CD4-positive, CD25-positive, alpha-beta regulatory T cell (primary cell): Measurements from ENCODE around the gene ZKSCAN8. TPM values are rescaled to one million over a fixed set of nuclear protein-coding genes. Genes with fewer than 3 reads are reported as not detected.
A peak's percentile ranks its signal among the peaks of the same experiment; 100 is the strongest.

Source experiments
- ATAC-seq, 2 donors: fragments of 150-1000 bp; cut with Tn5 transposase; one replicate each; pipeline ENCODE4 v1.10.0; 2021; ENCODE audit warnings: low read depth in 2 of 2, moderate number of reproducible peaks in 2 of 2, moderate library complexity in 1 of 2
- DNase-seq, 3 donors: peaks; one replicate each; pipeline versions ENCODE4 v3.0.0 to v3.0.0-alpha.2; 2012 to 2022; ENCODE audit warnings: mixed read lengths in 1 of 3
- H3K27ac ChIP-seq: one replicate; pipeline ENCODE4 v1.7.0; 2013; ENCODE audit warnings: mild to moderate bottlenecking, low read length; ENCODE audit not compliant: insufficient read depth, poor library complexity, severe bottlenecking
- H3K27me3 ChIP-seq: one replicate; pipeline ENCODE4 v1.7.0; 2013; ENCODE audit warnings: low read length; ENCODE audit not compliant: control insufficient read depth, insufficient read depth
- H3K36me3 ChIP-seq: one replicate; pipeline ENCODE4 v1.7.0; 2013; ENCODE audit warnings: mild to moderate bottlenecking, low read length, moderate library complexity; ENCODE audit not compliant: control insufficient read depth, insufficient read depth
- H3K4me1 ChIP-seq: 2 replicates; pipeline ENCODE4 v1.7.0; 2013; ENCODE audit warnings: mild to moderate bottlenecking, low read length; ENCODE audit not compliant: insufficient read depth, control insufficient read depth, poor library complexity, severe bottlenecking
- H3K4me3 ChIP-seq: one replicate; pipeline ENCODE4 v1.7.0; 2013; ENCODE audit warnings: low read depth, mild to moderate bottlenecking, low read length, moderate library complexity
- H3K9me3 ChIP-seq, 2 experiments: 1 replicate in 1 of 2; 2 replicates in 1 of 2; pipeline ENCODE4 v1.7.0; 2013; ENCODE audit warnings: low read length in 2 of 2, mild to moderate bottlenecking in 1 of 2, moderate library complexity in 1 of 2; ENCODE audit not compliant: control insufficient read depth in 2 of 2
- H3K27ac Mint-ChIP-seq, 3 donors: one replicate each; pipeline ENCODE4 v1.8.0; 2020 to 2022; ENCODE audit warnings: mild to moderate bottlenecking in 3 of 3, mixed read lengths in 3 of 3, moderate library complexity in 2 of 3
- H3K27me3 Mint-ChIP-seq: one replicate; pipeline ENCODE4 v1.8.0; 2022; ENCODE audit warnings: mild to moderate bottlenecking, mixed read lengths
- H3K36me3 Mint-ChIP-seq: one replicate; pipeline ENCODE4 v1.8.0; 2020; ENCODE audit warnings: mixed read lengths
- H3K4me1 Mint-ChIP-seq, 4 donors: one replicate each; pipeline ENCODE4 v1.8.0; 2020 to 2022; ENCODE audit warnings: mixed read lengths in 4 of 4, mild to moderate bottlenecking in 1 of 4
- H3K4me3 Mint-ChIP-seq, 4 donors: one replicate each; pipeline ENCODE4 v1.8.0; 2020 to 2022; ENCODE audit warnings: mild to moderate bottlenecking in 4 of 4, mixed read lengths in 4 of 4, moderate library complexity in 3 of 4
- H3K9me3 Mint-ChIP-seq, 7 donors: one replicate each; pipeline ENCODE4 v1.8.0; 2020 to 2022; ENCODE audit warnings: mixed read lengths in 7 of 7, mild to moderate bottlenecking in 3 of 7, moderate library complexity in 2 of 7
- polyA plus RNA-seq, 4 donors: library from polyadenylated mRNA; unstranded; fragments of 300-500 nt; fragmentation: Illumina TruSeq; gene quantifications; one replicate each; pipeline ENCODE4 v1.2.3, GENCODE V29; 2021
- total RNA-seq: library from RNA; stranded (reverse); gene quantifications from one replicate; pipeline ENCODE4 v1.2.3, GENCODE V29; 2022

Gene ZKSCAN8
- total and polyA plus RNA-seq, 5 donors from 2014 or later: 0.78 to 27.4 (median 1.6) TPM

- DNase-seq: no peak
- no peak for ATAC-seq
Measured at GRCh38 chr6:28125401-28125800, 16.3 kb upstream of the ZKSCAN8 start.

GRCh38 chr6:28134015-28134414 lies 7.7 kb upstream of the ZKSCAN8 start:
- ATAC-seq (no peak), DNase-seq (peak in 1 of 3 donors; percentile 57)

More at GRCh38 chr6:28125401-28125800, 16.3 kb upstream of the ZKSCAN8 start:
- peaks cover 23% of the 10 kb centered on the region for H3K4me1 ChIP-seq
- H3K36me3 ChIP-seq: peaks cover 31% of the 10 kb centered on the region
- H3K4me3 ChIP-seq: peak overlapping the region; percentile 97
- H3K27ac ChIP-seq: peak overlapping the region; percentile 89
- no peaks in the 10 kb centered on the region for H3K27me3 ChIP-seq
- Mint-ChIP-seq H3K9me3 (no peaks in the 10 kb centered on the region), H3K36me3 (peaks cover 22% of the 10 kb centered on the region), H3K27me3 (no peaks in the 10 kb centered on the region), H3K4me1 (peaks cover 37 to 67% (median 41%) of the 10 kb centered on the region in 4 donors), H3K27ac (peak overlapping the region; percentile 91 to 97 (median 94)), H3K4me3 (peak overlapping the region; percentile 86 to 96 (median 94))
- no peaks in the 10 kb centered on the region for H3K9me3 ChIP-seq

GRCh38 chr6:28134716-28135115 lies 7.0 kb upstream of the ZKSCAN8 start:
- Mint-ChIP-seq H3K27me3 (no peaks in the 10 kb centered on the region), H3K9me3 (no peaks in the 10 kb centered on the region), H3K4me1 (peaks cover 41 to 78% (median 46%) of the 10 kb centered on the region in 4 donors), H3K27ac (peak overlapping the region in 1 of 3 donors; percentile 35), H3K36me3 (peaks cover 9% of the 10 kb centered on the region), H3K4me3 (no peak overlapping the region)
- H3K4me3 ChIP-seq: no peak overlapping the region
- ATAC-seq (no peak), DNase-seq (no peak)
- peak overlapping the region; percentile 95 for H3K27ac ChIP-seq
- no peaks in the 10 kb centered on the region for H3K27me3 ChIP-seq
- H3K36me3 ChIP-seq: peaks cover 8% of the 10 kb centered on the region
- no peaks in the 10 kb centered on the region for H3K9me3 ChIP-seq
- peaks cover 32% of the 10 kb centered on the region for H3K4me1 ChIP-seq

More at GRCh38 chr6:28134015-28134414, 7.7 kb upstream of the ZKSCAN8 start:
- Mint-ChIP-seq H3K4me3 (peak overlapping the region in 3 of 4 donors; percentile 7 to 77 (median 55)), H3K27ac (peak overlapping the region; percentile 35 to 55 (median 51)), H3K9me3 (no peaks in the 10 kb centered on the region), H3K27me3 (no peaks in the 10 kb centered on the region), H3K4me1 (peaks cover 46 to 85% (median 49%) of the 10 kb centered on the region in 4 donors), H3K36me3 (peaks cover 14% of the 10 kb centered on the region)
- Histone ChIP-seq H3K9me3 (no peaks in the 10 kb centered on the region), H3K36me3 (peaks cover 13% of the 10 kb centered on the region), H3K27ac (peak overlapping the region; percentile 95), H3K27me3 (no peaks in the 10 kb centered on the region), H3K4me1 (peaks cover 32% of the 10 kb centered on the region), H3K4me3 (no peak overlapping the region)

- peaks cover 39% of the 10 kb centered on the region for H3K4me1 ChIP-seq
- Mint-ChIP-seq H3K27ac (peak overlapping the region; percentile 95 to 99 (median 99)), H3K27me3 (no peaks in the 10 kb centered on the region), H3K36me3 (peaks cover 9% of the 10 kb centered on the region), H3K4me1 (peaks cover 41 to 76% (median 45%) of the 10 kb centered on the region in 4 donors), H3K9me3 (no peaks in the 10 kb centered on the region), H3K4me3 (peak overlapping the region; percentile 94 to 97 (median 96))
- no peaks in the 10 kb centered on the region for H3K27me3 ChIP-seq
- no peaks in the 10 kb centered on the region for H3K9me3 ChIP-seq
- peak overlapping the region; percentile 95 for H3K27ac ChIP-seq
- peaks cover 4% of the 10 kb centered on the region for H3K36me3 ChIP-seq
- DNase-seq: no peak
- no peak for ATAC-seq
- peak overlapping the region; percentile 88 for H3K4me3 ChIP-seq
Measured at GRCh38 chr6:28135393-28135792, 6.3 kb upstream of the ZKSCAN8 start.

GRCh38 chr6:28136585-28137504 lies 4.8 kb upstream of the ZKSCAN8 start:
- no peaks in the 10 kb centered on the region for H3K36me3 ChIP-seq
- H3K36me3 Mint-ChIP-seq: peaks cover 9% of the 10 kb centered on the region
- H3K9me3 ChIP-seq: no peaks in the 10 kb centered on the region
- ATAC-seq (peak; percentile 45 to 46), DNase-seq (peak; percentile 56 to 89 (median 68))
- H3K27ac ChIP-seq: peak overlapping the region; percentile 95
- H3K4me1 ChIP-seq: peaks cover 50% of the 10 kb centered on the region
- peak overlapping the region; percentile 95 to 99 (median 99) for H3K27ac Mint-ChIP-seq
- no peaks in the 10 kb centered on the region for H3K9me3 Mint-ChIP-seq
- no peaks in the 10 kb centered on the region for H3K27me3 Mint-ChIP-seq
- no peaks in the 10 kb centered on the region for H3K27me3 ChIP-seq
- H3K4me3 ChIP-seq: peak overlapping the region; percentile 88
- peak overlapping the region; percentile 94 to 97 (median 96) for H3K4me3 Mint-ChIP-seq
- peaks cover 40 to 78% (median 49%) of the 10 kb centered on the region in 4 donors for H3K4me1 Mint-ChIP-seq

- peak overlapping the region; percentile 94 to 97 (median 96) for H3K4me3 Mint-ChIP-seq
- Histone ChIP-seq H3K9me3 (no peaks in the 10 kb centered on the region), H3K36me3 (no peaks in the 10 kb centered on the region), H3K4me3 (peak overlapping the region; percentile 88), H3K4me1 (peaks cover 56% of the 10 kb centered on the region), H3K27ac (peak overlapping the region; percentile 95), H3K27me3 (no peaks in the 10 kb centered on the region)
- no peaks in the 10 kb centered on the region for H3K27me3 Mint-ChIP-seq
- DNase-seq (peak in 2 of 3 donors; percentile 38 to 61), ATAC-seq (no peak)
- H3K4me1 Mint-ChIP-seq: peaks cover 45 to 82% (median 53%) of the 10 kb centered on the region in 4 donors
- no peaks in the 10 kb centered on the region for H3K9me3 Mint-ChIP-seq
- peak overlapping the region; percentile 95 to 99 (median 99) for H3K27ac Mint-ChIP-seq
- H3K36me3 Mint-ChIP-seq: peaks cover 9% of the 10 kb centered on the region
Measured at GRCh38 chr6:28137505-28137981, 4.1 kb upstream of the ZKSCAN8 start.

GRCh38 chr6:28139860-28140543 lies 1.7 kb upstream of the ZKSCAN8 start:
- no peak overlapping the region for H3K27ac ChIP-seq
- H3K27me3 ChIP-seq: no peaks in the 10 kb centered on the region
- peaks cover 72% of the 10 kb centered on the region for H3K4me1 ChIP-seq
- Mint-ChIP-seq H3K36me3 (peaks cover 11% of the 10 kb centered on the region), H3K4me3 (peak overlapping the region; percentile 56 to 97 (median 95)), H3K9me3 (no peaks in the 10 kb centered on the region), H3K4me1 (peaks cover 38 to 76% (median 50%) of the 10 kb centered on the region in 4 donors), H3K27ac (peak overlapping the region; percentile 74 to 98 (median 93)), H3K27me3 (no peaks in the 10 kb centered on the region)
- H3K36me3 ChIP-seq: no peaks in the 10 kb centered on the region
- no peaks in the 10 kb centered on the region for H3K9me3 ChIP-seq
- DNase-seq (peak in 1 of 3 donors; percentile 48), ATAC-seq (no peak)
- peak overlapping the region; percentile 74 for H3K4me3 ChIP-seq
